Psoas muscle (tissue), 8 donors: ENCODE results near the gene SIRT7. TPM values are rescaled to one million over a fixed set of nuclear protein-coding genes. Genes with fewer than 3 reads are reported as not detected.

Experiments used
- ATAC-seq, 4 donors: fragments of 200-7000 bp; cut with Tn5 transposase; one replicate each; pipeline ENCODE4 v1.9.1; 2020; ENCODE audit warnings: moderate library complexity in 3 of 4, mild to moderate bottlenecking in 2 of 4
- DNase-seq, 2 donors: peaks; one replicate each; pipeline ENCODE4 v3.0.0-alpha.2; 2020
- H3K27ac ChIP-seq: fragments of 200-600 bp; one replicate; pipeline ENCODE4 v1.8.0; 2022
- H3K27me3 ChIP-seq, 3 donors: fragments of 200-600 bp in 1 of 3; one replicate each; pipeline versions ENCODE4 v1.6.1 to v1.8.0; 2013 to 2022; ENCODE audit warnings: low read length in 2 of 3, mild to moderate bottlenecking in 2 of 3, moderate library complexity in 1 of 3; ENCODE audit not compliant: insufficient read depth in 3 of 3
- H3K36me3 ChIP-seq, 2 donors: fragments of 200-600 bp in 1 of 2; one replicate each; pipeline versions ENCODE4 v1.6.1 to v1.8.0; 2013 to 2022; ENCODE audit warnings: low read depth in 1 of 2, mild to moderate bottlenecking in 1 of 2, moderate library complexity in 1 of 2; ENCODE audit not compliant: insufficient read depth in 1 of 2
- H3K4me1 ChIP-seq: fragments of 200-600 bp; one replicate; pipeline ENCODE4 v1.8.0; 2022
- H3K4me3 ChIP-seq: fragments of 200-600 bp; one replicate; pipeline ENCODE4 v1.8.0; 2022; ENCODE audit warnings: mild to moderate bottlenecking
- H3K9me3 ChIP-seq: fragments of 200-600 bp; one replicate; pipeline ENCODE4 v1.8.0; 2022
- CTCF ChIP-seq: fragments of 200-600 bp; IDR thresholded peaks from one replicate; pipeline ENCODE4 v1.8.0; 2022; ENCODE audit warnings: antibody characterized with exemption
- WGBS, 3 donors: extraction: QIAGEN DNeasy Blood & Tissue Kit; methylation state at CpG; one replicate each; pipeline versions ENCODE4 v1.1.6 to v1.1.7; 2013; 5-methylcytosine and 5-hydroxymethylcytosine counted together
- intact Hi-C, 2 donors: fragments of 100-400 bp; cut with DNase I; formaldehyde crosslinking; loops; one replicate each; pipeline versions ENCODE4 v1.11.0 to v1.14.2; 2022
- polyA plus RNA-seq, 3 donors: library from polyadenylated mRNA; stranded (reverse); fragments of 200-250 nt; gene quantifications; one replicate each; pipeline ENCODE4 v1.2.3, GENCODE V29; 2013
- total RNA-seq, 4 donors: library from RNA; stranded (reverse); fragmentation: NEBNext Ultra II Directional in 2 of 4; extraction: Animal tissue kit (Norgen Biotek cat#: 25700) in 2 of 4; gene quantifications; one replicate each; pipeline versions ENCODE4 v1.2.1 to v1.2.4, GENCODE V29; 2021 to 2023
- donor health status: healthy with polysubstance abuse.
- donor health status: DM: no; HTN: no; CAD: no; lungs with moderate emphysema.
- donor health status: Bipolar disorder and iron deficiency.
- donor health status: healthy.
- donor health status: DM: yes; HTN: yes; CAD: no.
- donor health status: DM: no; HTN: no; CAD: no.
- donor health status: DM: no; HTN: no; CAD: no.
- donor health status: DM: yes; HTN: yes; CAD: no.

Gene SIRT7
- total and polyA plus RNA-seq, 7 donors, result 3.9 to 14.2 (median 7.6) TPM

DNA sequence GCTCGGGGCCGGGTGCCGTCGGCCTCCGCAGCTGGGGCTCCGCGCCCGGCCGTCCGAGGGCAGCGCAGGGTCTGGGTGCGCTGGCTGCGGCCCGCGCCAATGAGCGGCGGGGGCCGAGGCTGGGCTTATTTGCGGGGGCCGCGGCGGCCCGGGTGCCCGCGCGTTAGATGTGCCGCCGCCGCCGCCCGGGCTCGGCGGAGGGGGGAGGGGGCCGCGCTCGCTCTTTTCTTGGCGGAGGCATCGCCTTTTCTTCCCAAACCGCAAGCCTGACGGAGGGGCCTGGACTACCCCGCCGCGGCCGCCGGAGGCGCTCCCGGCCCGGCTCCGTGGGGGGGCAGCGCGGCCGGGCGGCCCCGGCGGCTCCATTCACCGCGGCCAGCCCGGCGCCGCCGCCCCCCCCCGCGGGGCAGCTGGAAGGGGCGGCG lies 43.1 kb upstream of the SIRT7 start, which contains the start of gene NOTUM:
Gene NOTUM, minus strand, starts transcription at position 101 of the 425 bp plus-strand sequence. CDS start 278 bp downstream, outside the sequence.
- peak; percentile 38 for TF ChIP-seq CTCF
- peak within 1 kb of the TSS; percentile 66 for H3K4me3 ChIP-seq
- intact Hi-C loops, result loop anchor here (5.0 kb wide), 2 partner anchors 41 to 191 kb away; no protein-coding TSS in a partner anchor

GRCh38 chr17:81960130-81960958 lies 42.4 kb upstream of the SIRT7 start:
- H3K27me3 ChIP-seq, result peaks cover 0 to 23% (median 3%) of the 10 kb centered on the region in 3 donors
- H3K4me3 ChIP-seq, result peak overlapping the region; percentile 66
- peaks cover 27% of the 10 kb centered on the region for H3K4me1 ChIP-seq
- DNase-seq (no peak), ATAC-seq (peak in 3 of 4 donors; percentile 1 to 8 (median 6))
- intact Hi-C loops, result loop anchor here (5.0 kb wide), 2 partner anchors 42 to 192 kb away; no protein-coding TSS in a partner anchor
- no peaks in the 10 kb centered on the region for H3K36me3 ChIP-seq
- WGBS, 3 donors, result 2 to 4% (median 3%) methylated on average over 58 to 98 of the region's 98 CpGs
- no peak overlapping the region for H3K27ac ChIP-seq
- TF ChIP-seq CTCF, result no peak
- H3K9me3 ChIP-seq, result no peaks in the 10 kb centered on the region

More for the DNA sequence above, 43.1 kb upstream of the SIRT7 start, which contains the start of gene NOTUM:
- Histone ChIP-seq H3K36me3 (no peaks in the 10 kb centered on the region), H3K9me3 (no peaks in the 10 kb centered on the region), H3K27ac (peak within 1 kb of the TSS; percentile 86), H3K4me1 (peaks cover 27% of the 10 kb centered on the region), H3K27me3 (peaks cover 0 to 23% (median 3%) of the 10 kb centered on the region in 3 donors)
- peak; percentile 54 to 62 for DNase-seq
- ATAC-seq, result peak; percentile 34 to 51 (median 44)
- WGBS, 3 donors, result 0 to 1% (median 0%) methylated on average over 6 to 64 of the region's 65 CpGs

- Histone ChIP-seq H3K9me3 (no peaks in the 10 kb centered on the region), H3K36me3 (no peaks in the 10 kb centered on the region), H3K4me1 (peaks cover 27% of the 10 kb centered on the region), H3K27me3 (peaks cover 0 to 23% (median 3%) of the 10 kb centered on the region in 3 donors), H3K4me3 (peak overlapping the region; percentile 66), H3K27ac (no peak overlapping the region)
- ATAC-seq (peak; percentile 82 to 87 (median 84)), DNase-seq (peak; percentile 75 to 88)
- peak; percentile 90 for TF ChIP-seq CTCF
- intact Hi-C loops, result loop anchor here (1.0 to 5.0 kb wide), 4 partner anchors 43 to 193 kb away; no protein-coding TSS in a partner anchor
- 1 to 3% (median 2%) methylated on average over 50 to 112 of the region's 112 CpGs for WGBS, 3 donors
Measured at GRCh38 chr17:81959362-81960129, 41.6 kb upstream of the SIRT7 start.

- 57 to 72% (median 58%) methylated on average over 15 of the region's 15 CpGs for WGBS, 3 donors
- peaks cover 0 to 23% (median 3%) of the 10 kb centered on the region in 3 donors for H3K27me3 ChIP-seq
- ATAC-seq, result no peak
Measured at GRCh38 chr17:81958633-81959342, 40.8 kb upstream of the SIRT7 start.

More at GRCh38 chr17:81958633-81959342, 40.8 kb upstream of the SIRT7 start:
- Histone ChIP-seq H3K4me3 (peak overlapping the region; percentile 66), H3K27ac (no peak overlapping the region), H3K36me3 (no peaks in the 10 kb centered on the region), H3K9me3 (no peaks in the 10 kb centered on the region), H3K4me1 (peaks cover 27% of the 10 kb centered on the region)
- no peak for DNase-seq
- intact Hi-C loops, result loop anchor here (1.0 to 2.0 kb wide), 2 partner anchors 62 to 63 kb away; no protein-coding TSS in a partner anchor
- no peak for TF ChIP-seq CTCF
